A549 (cell line): Measurements from ENCODE around the gene CD99L2.

Experiments used
- BHLHE40 ChIP-seq: IDR thresholded peaks from 2 replicates; pipeline ENCODE4 v1.6.1; 2012; ENCODE audit warnings: low read depth, low read length, inconsistent platforms
- CHD2 ChIP-seq: fragments of 150-350 bp; IDR thresholded peaks from 2 replicates; pipeline ENCODE4 v1.6.1; 2014; ENCODE audit warnings: low read length; ENCODE audit not compliant: partially characterized antibody
- CTCF ChIP-seq: fragments of >200 bp; sonication (Bioruptor Twin); formaldehyde crosslinking; IDR thresholded peaks from 3 replicates; pipeline ENCODE4 v1.5.1; 2016
- EHMT2 ChIP-seq: fragments of 200-600 bp; sonication (generic); IDR thresholded peaks from 2 replicates; pipeline ENCODE4 v1.6.1; 2016; ENCODE audit warnings: antibody characterized with exemption, low read depth, mild to moderate bottlenecking, moderate library complexity
- GATA3 ChIP-seq: IDR thresholded peaks from 2 replicates; pipeline ENCODE4 v1.6.1; 2012; ENCODE audit warnings: borderline replicate concordance
- HMGXB4 ChIP-seq: fragments of 250-450 bp; sonication (Bioruptor Pico); IDR thresholded peaks from 2 replicates; pipeline ENCODE4 v1.5.0; 2021; ENCODE audit warnings: mild to moderate bottlenecking, moderate library complexity, borderline replicate concordance
- HOXA7 ChIP-seq: fragments of 250-450 bp; sonication (Bioruptor Pico); IDR thresholded peaks from 2 replicates; pipeline ENCODE4 v1.5.0; 2020; ENCODE audit warnings: mild to moderate bottlenecking, moderate library complexity
- MAX ChIP-seq: IDR thresholded peaks from 2 replicates; pipeline ENCODE4 v1.6.1; 2012
- POLR2A ChIP-seq: IDR thresholded peaks from 2 replicates; pipeline ENCODE4 v1.6.1; 2012; ENCODE audit warnings: mild to moderate bottlenecking, low read length
- POLR2AphosphoS2 ChIP-seq: conservative IDR thresholded peaks from 2 replicates; pipeline ENCODE4 v1.6.1; 2012; ENCODE audit warnings: low read length, improper control_type of control experiment, inconsistent platforms
- RAD21 ChIP-seq, 2 experiments: fragments of >200 bp in 1 of 2; sonication (Bioruptor Twin) in 1 of 2; formaldehyde crosslinking in 1 of 2; IDR thresholded peaks in 1 of 2; conservative IDR thresholded peaks in 1 of 2; 2 replicates in 1 of 2; 3 replicates in 1 of 2; pipeline ENCODE4 v1.6.1; 2012 to 2018; ENCODE audit warnings: inconsistent platforms in 1 of 2
- ZFP36 ChIP-seq: fragments of 450-650 bp; IDR thresholded peaks from 2 replicates; pipeline ENCODE4 v1.6.1; 2014; ENCODE audit warnings: borderline replicate concordance; ENCODE audit not compliant: partially characterized antibody

GRCh38 chrX:150869450-150869849 lies 29.0 kb downstream of the CD99L2 start:
- TF ChIP-seq CTCF (no peak), BHLHE40 (no peak), ZFP36 (no peak), POLR2A (no peak), RAD21 (conservative IDR thresholded peaks at IDR 0.05 in 1 of 2, IDR thresholded peaks at IDR 0.05 in 1 of 2) (no peak), EHMT2 (no peak), GATA3 (no peak), CHD2 (no peak), POLR2AphosphoS2 (no peak), HOXA7 (CRISPR knock-in tag) (no peak), HMGXB4 (no peak), MAX (no peak)
